ENCODE measurements around the gene TMEM59L. TPM values are rescaled to one million over a fixed set of nuclear protein-coding genes. Genes with fewer than 3 reads are reported as not detected.

TMEM59L gene
- total RNA-seq, 6 experiments from 2014 or later = 0.31 to 0.43 TPM; not detected in 4

DNA sequence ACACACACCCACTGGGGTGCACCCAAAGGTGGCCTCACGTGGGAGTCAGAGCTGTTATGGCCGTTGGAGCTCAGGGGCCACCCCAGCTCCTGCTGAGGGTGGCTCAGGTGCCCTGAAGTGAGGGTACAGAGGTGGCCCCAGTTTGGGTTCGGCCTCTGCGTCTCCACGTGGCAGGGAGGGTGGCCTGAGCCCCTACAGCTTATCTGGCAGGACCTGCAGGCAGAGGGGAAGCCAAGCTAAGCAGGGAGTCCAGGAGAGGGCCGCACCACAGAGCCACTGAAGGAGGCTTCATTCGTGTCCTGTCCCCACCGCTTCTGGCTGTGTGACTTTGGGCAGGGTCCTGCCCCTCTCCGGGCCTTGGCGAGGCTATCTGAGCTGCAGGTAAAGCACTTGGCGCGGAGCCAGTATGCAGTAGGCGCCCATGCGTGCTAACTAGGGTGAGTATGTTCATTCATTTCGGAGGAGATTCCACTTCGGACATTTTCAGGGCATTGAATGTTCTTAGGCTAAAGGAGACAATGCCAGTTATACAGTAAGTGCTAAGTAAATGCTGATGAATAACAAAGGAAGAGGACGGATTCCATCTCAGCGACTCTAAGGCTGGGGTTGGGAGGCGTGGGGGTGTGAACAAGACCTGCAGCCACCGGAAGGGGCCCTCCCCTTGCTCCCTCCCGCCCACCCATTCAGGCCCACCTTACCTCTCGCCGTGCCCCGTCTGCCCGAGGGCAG, 19.1 kb upstream of the TMEM59L start:
- 20% methylated on average over 7 of the region's 25 CpGs for WGBS (ENCODE audit: insufficient coverage, low coverage, low lambda C conversion rate, missing lambda C conversion rate)
- intact Hi-C loops (cut with DNase I) = loop anchor here in 1 of 2 donors (5.0 kb wide), 1 partner anchor 254 kb away; no protein-coding TSS in a partner anchor
- no peak overlapping the region for H3K27ac ChIP-seq
- peaks cover 0 to 22% (median 9%) of the 10 kb centered on the region in 4 donors for H3K4me1 ChIP-seq
- no peaks in the 10 kb centered on the region for H3K9me3 ChIP-seq
- DNase-seq (no peak), ATAC-seq (no peak)
- H3K4me3 ChIP-seq = no peak overlapping the region
- TF ChIP-seq, protein P1, sequence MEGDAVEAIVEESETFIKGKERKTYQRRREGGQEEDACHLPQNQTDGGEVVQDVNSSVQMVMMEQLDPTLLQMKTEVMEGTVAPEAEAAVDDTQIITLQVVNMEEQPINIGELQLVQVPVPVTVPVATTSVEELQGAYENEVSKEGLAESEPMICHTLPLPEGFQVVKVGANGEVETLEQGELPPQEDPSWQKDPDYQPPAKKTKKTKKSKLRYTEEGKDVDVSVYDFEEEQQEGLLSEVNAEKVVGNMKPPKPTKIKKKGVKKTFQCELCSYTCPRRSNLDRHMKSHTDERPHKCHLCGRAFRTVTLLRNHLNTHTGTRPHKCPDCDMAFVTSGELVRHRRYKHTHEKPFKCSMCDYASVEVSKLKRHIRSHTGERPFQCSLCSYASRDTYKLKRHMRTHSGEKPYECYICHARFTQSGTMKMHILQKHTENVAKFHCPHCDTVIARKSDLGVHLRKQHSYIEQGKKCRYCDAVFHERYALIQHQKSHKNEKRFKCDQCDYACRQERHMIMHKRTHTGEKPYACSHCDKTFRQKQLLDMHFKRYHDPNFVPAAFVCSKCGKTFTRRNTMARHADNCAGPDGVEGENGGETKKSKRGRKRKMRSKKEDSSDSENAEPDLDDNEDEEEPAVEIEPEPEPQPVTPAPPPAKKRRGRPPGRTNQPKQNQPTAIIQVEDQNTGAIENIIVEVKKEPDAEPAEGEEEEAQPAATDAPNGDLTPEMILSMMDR (IDR thresholded peaks at IDR 0.05) = no peak
- TF ChIP-seq POLR2A (IDR thresholded peaks at IDR 0.05) = no peak
- H3K36me3 ChIP-seq = peaks cover 0 to 9% (median 2%) of the 10 kb centered on the region in 4 donors
- no peaks in the 10 kb centered on the region for H3K27me3 ChIP-seq

DNA sequence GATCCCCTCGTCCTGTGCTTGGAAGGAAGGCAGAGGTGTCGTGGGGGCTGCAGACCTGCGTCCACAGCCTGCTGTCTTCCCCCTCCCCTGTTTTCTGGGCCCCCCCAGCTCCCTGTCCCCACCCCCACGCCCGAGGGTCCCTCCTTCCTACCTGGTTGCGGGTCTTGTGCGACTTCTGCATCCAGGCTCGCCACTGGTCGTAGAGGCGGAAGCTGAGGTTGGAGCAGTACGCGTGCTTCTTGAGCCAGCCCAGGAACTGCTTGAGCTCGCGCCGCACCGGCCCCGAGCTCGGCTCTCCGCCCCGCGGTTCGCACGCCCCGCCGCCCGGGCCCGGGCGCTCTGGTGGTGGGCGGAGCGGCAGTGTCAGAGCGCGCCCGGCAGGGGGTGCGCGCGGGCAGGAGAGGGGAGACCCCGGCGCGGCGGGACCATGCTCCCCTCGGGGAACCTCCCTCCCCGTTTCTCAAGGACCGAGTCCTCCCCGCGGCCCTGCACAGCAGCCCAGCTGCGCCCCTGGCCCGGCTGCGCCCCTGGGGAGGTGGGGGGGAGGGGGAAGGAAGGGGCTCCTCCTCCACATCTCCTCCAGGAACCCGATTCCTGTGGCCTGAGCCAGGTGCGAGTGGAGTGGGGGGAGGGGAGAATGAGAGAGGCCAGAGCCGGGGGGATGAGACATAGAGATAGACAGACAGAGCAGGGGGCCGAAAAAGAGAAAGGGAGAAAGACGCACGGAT, 18.4 kb upstream of the TMEM59L start:
- Histone ChIP-seq H3K9me3 (no peaks in the 10 kb centered on the region), H3K27me3 (no peaks in the 10 kb centered on the region), H3K27ac (no peak overlapping the region), H3K36me3 (peaks cover 0 to 9% (median 2%) of the 10 kb centered on the region in 4 donors), H3K4me1 (peaks cover 0 to 22% (median 9%) of the 10 kb centered on the region in 4 donors), H3K4me3 (peak overlapping the region in 1 of 3 donors; percentile 15)
- under 1% methylated on average over 13 of the region's 54 CpGs for WGBS (ENCODE audit: insufficient coverage, low coverage, low lambda C conversion rate, missing lambda C conversion rate)
- TF ChIP-seq, protein P1 (IDR thresholded peaks at IDR 0.05) = peak; percentile 72 to 84 (median 80)
- TF ChIP-seq POLR2A (IDR thresholded peaks at IDR 0.05) = no peak
- DNase-seq (peak in 2 of 3 donors; percentile 65 to 69), ATAC-seq (peak; percentile 73 to 80 (median 76))
- intact Hi-C loops (cut with DNase I) = loop anchor here in 1 of 2 donors (5.0 kb wide), 1 partner anchor 253 kb away; no protein-coding TSS in a partner anchor

DNA sequence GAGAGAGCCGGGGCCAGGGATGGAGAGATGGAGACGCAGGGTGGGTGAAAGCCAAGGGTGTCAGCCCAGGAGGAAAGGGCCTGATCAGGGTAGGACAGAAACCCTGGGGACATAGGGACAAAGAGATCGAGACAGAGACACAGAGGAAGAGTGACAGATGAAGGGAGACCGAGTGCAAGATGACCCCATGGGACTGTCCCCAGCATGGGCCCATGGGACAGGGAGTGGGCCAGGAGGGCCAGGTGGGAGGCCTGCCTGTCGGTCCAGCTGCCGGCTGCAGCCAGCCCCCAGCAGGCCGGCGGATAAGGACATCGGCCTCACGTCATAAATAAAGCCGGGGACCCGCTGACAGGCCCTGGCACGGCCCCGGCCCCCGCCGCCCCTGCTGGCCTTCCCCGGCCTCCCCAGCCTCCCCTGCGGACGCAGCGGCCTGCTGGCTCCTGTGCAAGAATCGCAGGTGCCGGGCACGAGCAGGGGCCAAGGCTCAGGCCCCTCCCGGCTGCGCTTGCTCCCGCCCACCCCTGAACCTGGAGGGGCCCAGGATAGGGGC, 17.8 kb upstream of the TMEM59L start:
- no peak for ATAC-seq
- Histone ChIP-seq H3K4me1 (peaks cover 0 to 16% (median 6%) of the 10 kb centered on the region in 4 donors), H3K27me3 (no peaks in the 10 kb centered on the region), H3K27ac (no peak overlapping the region), H3K9me3 (no peaks in the 10 kb centered on the region), H3K36me3 (peaks cover 0 to 9% (median 2%) of the 10 kb centered on the region in 4 donors), H3K4me3 (no peak overlapping the region)
- WGBS (ENCODE audit: insufficient coverage, low coverage, low lambda C conversion rate, missing lambda C conversion rate) = 9% methylated on average over 7 of the region's 26 CpGs
- TF ChIP-seq, protein P1 (IDR thresholded peaks at IDR 0.05) = no peak
- TF ChIP-seq POLR2A (IDR thresholded peaks at IDR 0.05) = no peak
- no peak for DNase-seq
- intact Hi-C loops (cut with DNase I) = loop anchor here in 1 of 2 donors (5.0 kb wide), 1 partner anchor 252 kb away; no protein-coding TSS in a partner anchor

DNA sequence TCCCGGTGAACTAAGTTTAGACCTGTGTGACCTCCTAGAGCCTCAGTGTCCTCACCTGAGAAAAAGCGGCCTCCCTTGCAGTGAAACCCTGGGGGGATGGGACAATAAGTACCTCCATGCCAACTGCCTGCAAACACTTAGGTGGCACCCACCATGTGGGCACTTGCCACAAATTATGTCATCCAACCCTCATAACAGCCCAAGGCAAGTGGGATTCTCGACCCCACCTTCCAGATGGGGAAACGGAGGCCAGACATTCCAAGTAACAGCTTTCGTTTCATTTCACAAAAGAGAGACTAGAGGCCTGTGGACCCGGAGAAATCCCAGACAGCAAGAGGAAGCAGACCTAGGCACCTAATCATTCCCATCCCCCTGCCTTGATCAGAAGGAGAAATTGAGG, 17.2 kb upstream of the TMEM59L start:
- ATAC-seq (no peak), DNase-seq (no peak)
- H3K36me3 ChIP-seq = peaks cover 0 to 9% (median 2%) of the 10 kb centered on the region in 4 donors
- no peak for TF ChIP-seq POLR2A (IDR thresholded peaks at IDR 0.05)
- TF ChIP-seq, protein P1 (IDR thresholded peaks at IDR 0.05) = no peak
- H3K9me3 ChIP-seq = no peaks in the 10 kb centered on the region
- intact Hi-C loops (cut with DNase I) = no loop called here
- no peak overlapping the region for H3K4me3 ChIP-seq
- peaks cover 0 to 15% (median 5%) of the 10 kb centered on the region in 4 donors for H3K4me1 ChIP-seq
- no peaks in the 10 kb centered on the region for H3K27me3 ChIP-seq
- WGBS (ENCODE audit: insufficient coverage, low coverage, low lambda C conversion rate, missing lambda C conversion rate) = 67% methylated on average over 3 of the region's 6 CpGs
- no peak overlapping the region for H3K27ac ChIP-seq
